Panc1 (cell line): ENCODE measurements around the gene GPR152.

ENCODE experiments used
- SIN3A ChIP-seq: IDR thresholded peaks from 2 replicates; pipeline ENCODE4 v1.6.1; 2012; ENCODE audit warnings: low read depth, mild to moderate bottlenecking, low read length, moderate library complexity, borderline replicate concordance; ENCODE audit not compliant: insufficient read depth
- TCF7L2 ChIP-seq: IDR thresholded peaks from 2 replicates; pipeline ENCODE4 v1.6.1; 2011; ENCODE audit warnings: mild to moderate bottlenecking, low read depth, low read length, inconsistent platforms
- TF ChIP-seq, protein P1 (sequence below): fragments of 450-650 bp; IDR thresholded peaks from 2 replicates; pipeline ENCODE4 v1.5.1; 2017; ENCODE audit warnings: mild to moderate bottlenecking
- TF ChIP-seq, protein P2 (sequence below), 2 experiments: IDR thresholded peaks; 2 replicates each; pipeline ENCODE4 v1.6.1; 2011 to 2012; ENCODE audit warnings: low read depth in 2 of 2, control low read depth in 1 of 2, low read length in 1 of 2, mild to moderate bottlenecking in 1 of 2, moderate library complexity in 1 of 2; ENCODE audit not compliant: insufficient read depth in 1 of 2

GRCh38 chr11:67486481-67487195 is 34.1 kb upstream of the GPR152 start:
- TF ChIP-seq, protein P1, sequence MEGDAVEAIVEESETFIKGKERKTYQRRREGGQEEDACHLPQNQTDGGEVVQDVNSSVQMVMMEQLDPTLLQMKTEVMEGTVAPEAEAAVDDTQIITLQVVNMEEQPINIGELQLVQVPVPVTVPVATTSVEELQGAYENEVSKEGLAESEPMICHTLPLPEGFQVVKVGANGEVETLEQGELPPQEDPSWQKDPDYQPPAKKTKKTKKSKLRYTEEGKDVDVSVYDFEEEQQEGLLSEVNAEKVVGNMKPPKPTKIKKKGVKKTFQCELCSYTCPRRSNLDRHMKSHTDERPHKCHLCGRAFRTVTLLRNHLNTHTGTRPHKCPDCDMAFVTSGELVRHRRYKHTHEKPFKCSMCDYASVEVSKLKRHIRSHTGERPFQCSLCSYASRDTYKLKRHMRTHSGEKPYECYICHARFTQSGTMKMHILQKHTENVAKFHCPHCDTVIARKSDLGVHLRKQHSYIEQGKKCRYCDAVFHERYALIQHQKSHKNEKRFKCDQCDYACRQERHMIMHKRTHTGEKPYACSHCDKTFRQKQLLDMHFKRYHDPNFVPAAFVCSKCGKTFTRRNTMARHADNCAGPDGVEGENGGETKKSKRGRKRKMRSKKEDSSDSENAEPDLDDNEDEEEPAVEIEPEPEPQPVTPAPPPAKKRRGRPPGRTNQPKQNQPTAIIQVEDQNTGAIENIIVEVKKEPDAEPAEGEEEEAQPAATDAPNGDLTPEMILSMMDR, result no peak
- TF ChIP-seq, protein P2, sequence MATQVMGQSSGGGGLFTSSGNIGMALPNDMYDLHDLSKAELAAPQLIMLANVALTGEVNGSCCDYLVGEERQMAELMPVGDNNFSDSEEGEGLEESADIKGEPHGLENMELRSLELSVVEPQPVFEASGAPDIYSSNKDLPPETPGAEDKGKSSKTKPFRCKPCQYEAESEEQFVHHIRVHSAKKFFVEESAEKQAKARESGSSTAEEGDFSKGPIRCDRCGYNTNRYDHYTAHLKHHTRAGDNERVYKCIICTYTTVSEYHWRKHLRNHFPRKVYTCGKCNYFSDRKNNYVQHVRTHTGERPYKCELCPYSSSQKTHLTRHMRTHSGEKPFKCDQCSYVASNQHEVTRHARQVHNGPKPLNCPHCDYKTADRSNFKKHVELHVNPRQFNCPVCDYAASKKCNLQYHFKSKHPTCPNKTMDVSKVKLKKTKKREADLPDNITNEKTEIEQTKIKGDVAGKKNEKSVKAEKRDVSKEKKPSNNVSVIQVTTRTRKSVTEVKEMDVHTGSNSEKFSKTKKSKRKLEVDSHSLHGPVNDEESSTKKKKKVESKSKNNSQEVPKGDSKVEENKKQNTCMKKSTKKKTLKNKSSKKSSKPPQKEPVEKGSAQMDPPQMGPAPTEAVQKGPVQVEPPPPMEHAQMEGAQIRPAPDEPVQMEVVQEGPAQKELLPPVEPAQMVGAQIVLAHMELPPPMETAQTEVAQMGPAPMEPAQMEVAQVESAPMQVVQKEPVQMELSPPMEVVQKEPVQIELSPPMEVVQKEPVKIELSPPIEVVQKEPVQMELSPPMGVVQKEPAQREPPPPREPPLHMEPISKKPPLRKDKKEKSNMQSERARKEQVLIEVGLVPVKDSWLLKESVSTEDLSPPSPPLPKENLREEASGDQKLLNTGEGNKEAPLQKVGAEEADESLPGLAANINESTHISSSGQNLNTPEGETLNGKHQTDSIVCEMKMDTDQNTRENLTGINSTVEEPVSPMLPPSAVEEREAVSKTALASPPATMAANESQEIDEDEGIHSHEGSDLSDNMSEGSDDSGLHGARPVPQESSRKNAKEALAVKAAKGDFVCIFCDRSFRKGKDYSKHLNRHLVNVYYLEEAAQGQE (IDR thresholded peaks at IDR 0.05; ENCODE audit: insufficient read depth in 1 of 2, low read depth in 2 of 2, low read length in 1 of 2), result no peak
- no peak for TF ChIP-seq TCF7L2
- no peak for TF ChIP-seq SIN3A
